GM19463 (cell line): Measurements from ENCODE around the gene SLIT1.

Experiments used
- ATAC-seq: cut with Tn5 transposase; IDR thresholded peaks from one replicate; pipeline ENCODE4 v1.9.1; 2021; ENCODE audit warnings: mild to moderate bottlenecking, moderate library complexity; ENCODE audit not compliant: unreplicated experiment

Gene SLIT1

GRCh38 chr10:96984541-96985131 lies 201.1 kb downstream of the SLIT1 start:
- ATAC-seq, result peak; percentile 76

- ATAC-seq, result no peak
These were observed 203.4 kb downstream of the SLIT1 start for GRCh38 chr10:96982149-96982930.

- ATAC-seq, result peak; percentile 78
These were observed 207.1 kb downstream of the SLIT1 start for GRCh38 chr10:96978621-96979154.

GRCh38 chr10:96975136-96975535 lies 210.6 kb downstream of the SLIT1 start:
- no peak for ATAC-seq

- no peak for ATAC-seq
These were observed 211.7 kb downstream of the SLIT1 start for GRCh38 chr10:96973809-96974747.

GRCh38 chr10:96972264-96972663 lies 213.5 kb downstream of the SLIT1 start:
- no peak for ATAC-seq

- no peak for ATAC-seq
These were observed 214.4 kb downstream of the SLIT1 start for GRCh38 chr10:96971324-96971723.

GRCh38 chr10:96968682-96969423 lies 216.9 kb downstream of the SLIT1 start:
- no peak for ATAC-seq

- no peak for ATAC-seq
These were observed 217.9 kb downstream of the SLIT1 start for GRCh38 chr10:96967847-96968246.

GRCh38 chr10:96964131-96964530 lies 221.6 kb downstream of the SLIT1 start:
- no peak for ATAC-seq

GRCh38 chr10:96960872-96961271 lies 224.9 kb downstream of the SLIT1 start:
- ATAC-seq, result no peak

GRCh38 chr10:96959733-96960132 lies 226.0 kb downstream of the SLIT1 start:
- ATAC-seq, result no peak

- ATAC-seq, result no peak
These were observed 227.7 kb downstream of the SLIT1 start for GRCh38 chr10:96958071-96958470.

GRCh38 chr10:96955794-96956193 lies 230.0 kb downstream of the SLIT1 start:
- ATAC-seq, result no peak

- no peak for ATAC-seq
These were observed 233.8 kb downstream of the SLIT1 start for GRCh38 chr10:96951954-96952353.

- no peak for ATAC-seq
These were observed 236.6 kb downstream of the SLIT1 start for GRCh38 chr10:96949039-96949683.
